Measurements from ENCODE around the gene CD1E.
"Not testable (repeated sequence)": the region's sequence is repeated elsewhere in the genome, so short reads cannot be mapped to it uniquely, and the experiment has no call there.

GRCh38 chr1:158374101-158374500 is 20.4 kb downstream of the CD1E start:
- not testable (repeated sequence) for TF ChIP-seq CTCF, POLR2A, POLR2AphosphoS5 (IDR thresholded peaks at IDR 0.05)
